Endothelial cell of umbilical vein (primary cell): Measurements from ENCODE around the gene PLXNB2. TPM values are rescaled to one million over a fixed set of nuclear protein-coding genes. Genes with fewer than 3 reads are reported as not detected.

Source experiments
- BruUV-seq: library from RNA; stranded (reverse); fragments of 400-500 nt; replicated peaks from 2 replicates; lab custom pipeline; 2021; lab: Mats Ljungman, UMichigan
- CTCF ChIA-PET: fragments of 300-600, 350-600 bp; sonication (Branson Sonifier 250); formaldehyde crosslinking; loops from one replicate; lab custom pipeline; 2021; ENCODE audit warnings: antibody characterized with exemption, inconsistent platforms; lab: Charles Lee
- POLR2A ChIA-PET: fragments of 300-600, 350-600 bp; sonication (Branson Sonifier 250); formaldehyde crosslinking; loops from one replicate; lab custom pipeline; 2021; ENCODE audit warnings: antibody characterized with exemption, inconsistent platforms; lab: Charles Lee
- DNase-seq: peaks from one replicate; pipeline ENCODE4 v3.0.0-alpha.2; 2011; ENCODE audit warnings: low read depth, low spot score
- FAIRE-seq: peaks from 2 replicates; lab custom pipeline; 2011; peaks lifted over from hg19 to GRCh38; lab: Jason Lieb, UNC
- H2AFZ ChIP-seq: 2 replicates; pipeline ENCODE4 v1.6.0; 2012; ENCODE audit warnings: low read depth, low read length, control low read depth, inconsistent platforms
- H3K27ac ChIP-seq: 2 replicates; pipeline ENCODE4 v1.5.1; 2011; ENCODE audit warnings: low read depth, mild to moderate bottlenecking, control low read depth, low read length, moderate library complexity; ENCODE audit not compliant: insufficient read depth
- H3K27me3 ChIP-seq, 2 experiments: 2 replicates each; pipeline versions ENCODE4 v1.6.0 to v1.6.1; 2011; ENCODE audit warnings: low read length in 2 of 2, mixed read lengths in 1 of 2; ENCODE audit not compliant: control insufficient read depth in 2 of 2, insufficient read depth in 2 of 2
- H3K36me3 ChIP-seq, 2 experiments: 2 replicates in 1 of 2; 3 replicates in 1 of 2; pipeline ENCODE4 v1.5.1; 2011; ENCODE audit warnings: low read length in 2 of 2, mild to moderate bottlenecking in 1 of 2, moderate library complexity in 1 of 2; ENCODE audit not compliant: control insufficient read depth in 2 of 2, insufficient read depth in 2 of 2; ENCODE audit errors: extremely low read depth in 1 of 2
- H3K4me1 ChIP-seq: 3 replicates; pipeline ENCODE4 v1.5.1; 2011; ENCODE audit warnings: mild to moderate bottlenecking, low read length; ENCODE audit not compliant: control insufficient read depth, insufficient read depth; ENCODE audit errors: extremely low read depth
- H3K4me2 ChIP-seq: 2 replicates; pipeline ENCODE4 v1.6.1; 2011; ENCODE audit warnings: low read length, control low read depth, mixed read lengths; ENCODE audit not compliant: insufficient read depth
- H3K4me3 ChIP-seq, 3 experiments: fragments of 200-600 bp in 1 of 3; sonication (generic), shearing (Covaris generic) in 1 of 3; replicated peaks in 1 of 3; 2 replicates each; pipeline ENCODE4 v1.5.1; 2011 to 2016; ENCODE audit warnings: control low read depth in 3 of 3, low read length in 3 of 3, mild to moderate bottlenecking in 2 of 3, inconsistent platforms in 1 of 3, low read depth in 1 of 3, moderate library complexity in 1 of 3; ENCODE audit not compliant: insufficient read depth in 1 of 3
- H3K79me2 ChIP-seq: 2 replicates; pipeline ENCODE4 v1.6.0; 2012; ENCODE audit warnings: low read length, inconsistent platforms; ENCODE audit not compliant: control insufficient read depth, insufficient read depth
- H3K9ac ChIP-seq: replicated peaks from 2 replicates; pipeline ENCODE3; 2011; ENCODE audit warnings: low read length, control low read depth; ENCODE audit not compliant: insufficient read depth; ENCODE audit errors: extremely low read depth
- H3K9me1 ChIP-seq: replicated peaks from 3 replicates; pipeline ENCODE4 v1.6.0; 2011; ENCODE audit warnings: mild to moderate bottlenecking, low read length; ENCODE audit not compliant: control insufficient read depth, insufficient read depth; ENCODE audit errors: extremely low read depth
- H3K9me3 ChIP-seq: replicated peaks from 2 replicates; pipeline ENCODE4 v1.5.1; 2012; ENCODE audit warnings: low read length, inconsistent platforms; ENCODE audit not compliant: control insufficient read depth, insufficient read depth
- H4K20me1 ChIP-seq: replicated peaks from 2 replicates; pipeline ENCODE3; 2011; ENCODE audit warnings: mild to moderate bottlenecking, low read length; ENCODE audit not compliant: control insufficient read depth, insufficient read depth; ENCODE audit errors: extremely low read depth
- FOS ChIP-seq: IDR thresholded peaks from 2 replicates; pipeline ENCODE4 v1.6.1; 2011; ENCODE audit warnings: mild to moderate bottlenecking, low read length, moderate library complexity, borderline replicate concordance; ENCODE audit not compliant: insufficient read depth
- JUN ChIP-seq: IDR thresholded peaks from 2 replicates; pipeline ENCODE4 v1.6.1; 2011; ENCODE audit warnings: borderline replicate concordance, low read depth; ENCODE audit not compliant: insufficient read length, insufficient read depth
- dilution Hi-C: fragments of 300-500 bp; cut with MboI; formaldehyde crosslinking; loops from one replicate; pipeline ENCODE4 v1.15.0; 2019; ENCODE audit warnings: low sequenced_read_pairs; ENCODE audit not compliant: extremely low pct_ligation_motif_present
- intact Hi-C: fragments of 100-400 bp; cut with micrococcal nuclease; formaldehyde crosslinking; loops from one replicate; pipeline ENCODE4 v1.10.0; 2022
- polyA plus RNA-seq, 4 experiments: library from polyadenylated mRNA; depleted of rRNA in 3 of 4; stranded (reverse) in 3 of 4; unstranded in 1 of 4; fragments of >200 nt; gene quantifications; 2 replicates each; pipeline versions ENCODE4 v1.2.1 to v1.2.3, GENCODE V29; 2011 to 2012; ENCODE audit warnings: missing spikeins in 1 of 4
- total RNA-seq: library from RNA; stranded (reverse); gene quantifications from 2 replicates; pipeline ENCODE4 v1.2.3, GENCODE V29; 2021

PLXNB2 gene
- total and polyA plus RNA-seq, 2 donors (not counting 3 experiments of a cell fraction or from before 2014, with no cell fraction given) = 82.3 to 139 TPM

DNA sequence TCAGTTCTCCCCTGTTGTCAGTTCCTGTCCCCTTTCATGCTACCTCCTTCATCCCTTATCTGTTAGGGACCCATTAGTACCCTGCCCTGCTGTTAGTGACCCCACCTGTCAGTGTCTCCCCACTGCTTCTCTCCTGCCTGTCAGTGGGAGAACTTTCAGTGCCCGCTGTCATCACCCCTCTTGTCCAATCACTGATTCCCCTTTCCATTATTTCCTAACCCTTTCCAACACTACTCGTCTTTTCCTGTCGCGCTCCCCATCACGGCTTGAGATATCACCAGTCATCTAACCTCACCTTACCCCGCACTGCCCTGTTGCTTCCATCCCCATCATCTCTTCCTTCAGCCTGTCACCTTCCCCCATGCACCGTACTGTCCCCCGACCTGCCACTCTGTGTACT, 39.7 kb upstream of the PLXNB2 start:
- dilution Hi-C loops = no loop called here
- H3K79me2 ChIP-seq = peaks cover 36% of the 10 kb centered on the region
- H3K4me2 ChIP-seq = no peak overlapping the region
- BruUV-seq = no TSS peak
- intact Hi-C loops = no loop called here
- H3K4me1 ChIP-seq = peaks cover 2% of the 10 kb centered on the region
- H3K27me3 ChIP-seq = no peaks in the 10 kb centered on the region
- no peak overlapping the region for H3K4me3 ChIP-seq
- CTCF ChIA-PET = no interaction called here
- peaks cover 3% of the 10 kb centered on the region for H4K20me1 ChIP-seq
- H3K36me3 ChIP-seq = peaks cover 0 to under 1% of the 10 kb centered on the region in 2 experiments
- H2AFZ ChIP-seq = no peak overlapping the region
- H3K27ac ChIP-seq = no peak overlapping the region
- no peaks in the 10 kb centered on the region for H3K9me3 ChIP-seq
- POLR2A ChIA-PET = no interaction called here
- DNase-seq = no peak
- H3K9ac ChIP-seq = no peak overlapping the region
- no peak for FAIRE-seq
- TF ChIP-seq JUN = no peak
- no peaks in the 10 kb centered on the region for H3K9me1 ChIP-seq

DNA sequence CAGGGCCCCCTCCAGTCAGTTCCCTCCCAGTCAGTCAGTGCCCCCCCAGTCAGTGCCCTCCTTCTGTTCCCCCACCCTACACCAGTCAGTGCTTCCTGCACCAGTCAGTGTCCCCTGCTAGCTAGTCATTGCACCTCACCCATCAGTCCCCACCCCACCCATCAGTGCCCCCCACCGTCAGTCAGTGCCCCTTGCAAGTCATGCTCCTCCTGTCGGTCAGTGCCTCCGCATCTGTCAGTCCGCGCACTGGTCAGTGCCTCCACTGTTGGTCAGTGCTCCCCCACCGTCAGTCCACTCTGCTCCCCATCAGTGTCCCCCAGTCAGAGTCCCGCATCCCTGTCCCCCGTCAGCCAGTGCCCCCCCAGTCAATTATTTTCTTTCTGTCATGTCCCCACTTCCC, 39.0 kb upstream of the PLXNB2 start:
- Histone ChIP-seq H3K79me2 (peaks cover 35% of the 10 kb centered on the region), H3K4me3 (no peak overlapping the region), H3K9me3 (no peaks in the 10 kb centered on the region), H4K20me1 (peaks cover 3% of the 10 kb centered on the region), H3K4me2 (no peak overlapping the region), H3K27ac (no peak overlapping the region), H3K4me1 (peaks cover 5% of the 10 kb centered on the region), H2AFZ (no peak overlapping the region), H3K27me3 (no peaks in the 10 kb centered on the region), H3K9me1 (no peaks in the 10 kb centered on the region), H3K9ac (no peak overlapping the region), H3K36me3 (no peaks in the 10 kb centered on the region)
- no TSS peak for BruUV-seq
- dilution Hi-C loops = no loop called here
- intact Hi-C loops = no loop called here
- POLR2A ChIA-PET = no interaction called here
- CTCF ChIA-PET = no interaction called here
- FAIRE-seq = no peak
- no peak for TF ChIP-seq FOS
- no peak for DNase-seq
